OCI-LY7 (cell line): ENCODE data around the gene KRTAP9-3.

Experiments
- CTCF ChIP-seq: fragments of 200-600 bp; sonication (generic); conservative IDR thresholded peaks from 2 replicates; pipeline ENCODE4 v1.5.1; 2014; ENCODE audit warnings: mild to moderate bottlenecking, antibody characterized with exemption, low read length, moderate library complexity, mixed read lengths
- EZH2phosphoT487 ChIP-seq: fragments of 200-600 bp; sonication (generic); IDR thresholded peaks from 2 replicates; pipeline ENCODE4 v1.6.1; 2018; ENCODE audit warnings: low read depth, borderline replicate concordance, mild to moderate bottlenecking, mixed run types, antibody characterized with exemption, low read length, moderate library complexity, mixed read lengths

GRCh38 chr17:41251261-41251660 is 19.0 kb downstream of the KRTAP9-3 start:
- TF ChIP-seq CTCF: no peak
- no peak for TF ChIP-seq EZH2phosphoT487
